Panc1 (cell line): ENCODE measurements around the gene ZBTB34. TPM values are rescaled to one million over a fixed set of nuclear protein-coding genes. Genes with fewer than 3 reads are reported as not detected.

Source experiments
- ATAC-seq: fragments of 200-7000 bp; cut with Tn5 transposase; 2 replicates; pipeline ENCODE4 v1.9.1; 2020; ENCODE audit warnings: mild to moderate bottlenecking, moderate library complexity
- BruUV-seq: library from RNA; stranded (reverse); fragments of 400-500 nt; replicated peaks from 2 replicates; lab custom pipeline; 2021; lab: Mats Ljungman, UMichigan
- CTCF ChIA-PET: fragments of 300-600 bp; sonication (Branson Sonifier 250); formaldehyde crosslinking; loops from one replicate; lab custom pipeline; 2022; ENCODE audit warnings: antibody characterized with exemption; lab: Charles Lee
- POLR2A ChIA-PET: fragments of 300-600 bp; sonication (Branson Sonifier 250); formaldehyde crosslinking; loops from one replicate; lab custom pipeline; 2022; ENCODE audit warnings: antibody characterized with exemption; lab: Charles Lee
- DNase-seq: peaks from one replicate; pipeline ENCODE4 v3.0.0-alpha.2; 2010; ENCODE audit warnings: low read depth, low spot score
- H3K27ac ChIP-seq: 2 replicates; pipeline ENCODE4 v1.5.1; 2011; ENCODE audit warnings: mild to moderate bottlenecking, low read length, inconsistent platforms
- H3K27me3 ChIP-seq: fragments of 200-500 bp; sonication (Bioruptor generic); 2 replicates; pipeline ENCODE4 v1.6.0; 2014; ENCODE audit warnings: low read length, inconsistent platforms; ENCODE audit not compliant: control insufficient read depth, insufficient read depth
- H3K36me3 ChIP-seq: fragments of 200-500 bp; sonication (Bioruptor generic); 2 replicates; pipeline ENCODE4 v1.5.1; 2014; ENCODE audit warnings: inconsistent platforms, mild to moderate bottlenecking, low read length, moderate library complexity; ENCODE audit not compliant: control insufficient read depth, insufficient read depth
- H3K4me1 ChIP-seq: 2 replicates; pipeline ENCODE4 v1.5.1; 2011; ENCODE audit warnings: inconsistent platforms, mild to moderate bottlenecking, low read length, moderate library complexity; ENCODE audit not compliant: control insufficient read depth, insufficient read depth
- H3K4me3 ChIP-seq, 2 experiments: 2 replicates each; pipeline ENCODE4 v1.5.1; 2011 to 2012; ENCODE audit warnings: low read depth in 2 of 2, low read length in 2 of 2, mild to moderate bottlenecking in 2 of 2, inconsistent platforms in 1 of 2, moderate library complexity in 1 of 2
- H3K9me3 ChIP-seq: fragments of 200-500 bp; sonication (Bioruptor generic); 2 replicates; pipeline ENCODE4 v1.5.1; 2014; ENCODE audit warnings: low read depth, mild to moderate bottlenecking, inconsistent platforms, low read length, moderate library complexity; ENCODE audit not compliant: control insufficient read depth, insufficient read depth
- POLR2AphosphoS5 ChIP-seq: IDR thresholded peaks from 2 replicates; pipeline ENCODE4 v1.6.1; 2012; ENCODE audit warnings: mild to moderate bottlenecking, low read depth, low read length, moderate library complexity
- REST ChIP-seq, 2 experiments: IDR thresholded peaks; 2 replicates each; pipeline ENCODE4 v1.6.1; 2011 to 2012; ENCODE audit warnings: low read depth in 2 of 2, control low read depth in 1 of 2, low read length in 1 of 2, mild to moderate bottlenecking in 1 of 2, moderate library complexity in 1 of 2; ENCODE audit not compliant: insufficient read depth in 1 of 2
- SIN3A ChIP-seq: IDR thresholded peaks from 2 replicates; pipeline ENCODE4 v1.6.1; 2012; ENCODE audit warnings: low read depth, mild to moderate bottlenecking, low read length, moderate library complexity, borderline replicate concordance; ENCODE audit not compliant: insufficient read depth
- TCF7L2 ChIP-seq: IDR thresholded peaks from 2 replicates; pipeline ENCODE4 v1.6.1; 2011; ENCODE audit warnings: mild to moderate bottlenecking, low read depth, low read length, inconsistent platforms
- in situ Hi-C: cut with HindIII; loops from 2 replicates; pipeline ENCODE4 v1.10.0; 2016; ENCODE audit warnings: low sequenced_read_pairs, low pct_unique_long_range_greater_than_20kb
- intact Hi-C: fragments of 100-400 bp; cut with micrococcal nuclease; formaldehyde crosslinking; loops from one replicate; pipeline ENCODE4 v1.10.0; 2022; ENCODE audit not compliant: unreplicated experiment
- total RNA-seq: library from RNA; stranded (reverse); gene quantifications from one replicate; pipeline ENCODE4 v1.2.1, GENCODE V29; 2021; ENCODE audit not compliant: unreplicated experiment
- TF ChIP-seq, protein P1 (sequence below): fragments of 450-650 bp; IDR thresholded peaks from 2 replicates; pipeline ENCODE4 v1.5.1; 2017; ENCODE audit warnings: mild to moderate bottlenecking

The ZBTB34 gene
- total RNA-seq, 1 experiment from 2014 or later: 5.5 TPM

GRCh38 chr9:126919193-126919592 lies 58.8 kb downstream of the ZBTB34 start:
- H3K4me1 ChIP-seq: peaks cover 4% of the 10 kb centered on the region; the same call in 1 of the 2 replicates
- H3K9me3 ChIP-seq: no peaks in the 10 kb centered on the region
- ATAC-seq (no peak), DNase-seq (no peak)
- intact Hi-C loops: no loop called here
- no peaks in the 10 kb centered on the region for H3K27me3 ChIP-seq
- ChIA-PET POLR2A (no interaction called here), CTCF (no interaction called here)
- TF ChIP-seq TCF7L2: no peak
- TF ChIP-seq, protein P1, sequence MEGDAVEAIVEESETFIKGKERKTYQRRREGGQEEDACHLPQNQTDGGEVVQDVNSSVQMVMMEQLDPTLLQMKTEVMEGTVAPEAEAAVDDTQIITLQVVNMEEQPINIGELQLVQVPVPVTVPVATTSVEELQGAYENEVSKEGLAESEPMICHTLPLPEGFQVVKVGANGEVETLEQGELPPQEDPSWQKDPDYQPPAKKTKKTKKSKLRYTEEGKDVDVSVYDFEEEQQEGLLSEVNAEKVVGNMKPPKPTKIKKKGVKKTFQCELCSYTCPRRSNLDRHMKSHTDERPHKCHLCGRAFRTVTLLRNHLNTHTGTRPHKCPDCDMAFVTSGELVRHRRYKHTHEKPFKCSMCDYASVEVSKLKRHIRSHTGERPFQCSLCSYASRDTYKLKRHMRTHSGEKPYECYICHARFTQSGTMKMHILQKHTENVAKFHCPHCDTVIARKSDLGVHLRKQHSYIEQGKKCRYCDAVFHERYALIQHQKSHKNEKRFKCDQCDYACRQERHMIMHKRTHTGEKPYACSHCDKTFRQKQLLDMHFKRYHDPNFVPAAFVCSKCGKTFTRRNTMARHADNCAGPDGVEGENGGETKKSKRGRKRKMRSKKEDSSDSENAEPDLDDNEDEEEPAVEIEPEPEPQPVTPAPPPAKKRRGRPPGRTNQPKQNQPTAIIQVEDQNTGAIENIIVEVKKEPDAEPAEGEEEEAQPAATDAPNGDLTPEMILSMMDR: no peak
- TF ChIP-seq SIN3A: no peak
- in situ Hi-C loops: no loop called here
- no peak overlapping the region for H3K4me3 ChIP-seq
- H3K27ac ChIP-seq: no peak overlapping the region
- no TSS peak for BruUV-seq
- H3K36me3 ChIP-seq: no peaks in the 10 kb centered on the region

DNA sequence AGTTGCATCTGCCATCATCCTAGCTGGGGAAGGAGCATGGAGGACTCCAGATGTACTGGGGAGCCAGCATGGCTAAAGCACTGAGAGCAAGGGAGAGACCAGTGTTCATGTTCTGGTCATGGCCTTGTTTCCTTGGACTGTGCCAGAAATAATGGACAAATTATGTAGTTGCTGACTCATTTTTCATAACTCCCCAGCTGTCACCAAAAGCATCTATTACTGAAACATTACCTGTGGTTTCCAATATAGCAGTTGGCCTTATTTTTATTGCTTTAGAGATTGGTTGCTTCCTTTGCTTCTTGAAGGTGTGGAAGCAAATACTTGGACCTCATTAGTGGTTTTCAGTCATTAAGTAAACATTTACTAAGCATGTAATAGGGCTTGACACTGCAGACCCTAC lies 65.4 kb downstream of the ZBTB34 start:
- no peaks in the 10 kb centered on the region for H3K36me3 ChIP-seq
- no peak for DNase-seq
- H3K4me1 ChIP-seq: no peaks in the 10 kb centered on the region
- CTCF ChIA-PET: no interaction called here
- TF ChIP-seq TCF7L2 (no peak), SIN3A (no peak), REST (IDR thresholded peaks at IDR 0.05; ENCODE audit: insufficient read depth in 1 of 2, low read depth in 2 of 2, low read length in 1 of 2) (no peak), POLR2AphosphoS5 (no peak)
- TF ChIP-seq, protein P1: no peak
- H3K4me3 ChIP-seq: no peak overlapping the region
- ATAC-seq: no peak
- no peaks in the 10 kb centered on the region for H3K9me3 ChIP-seq
- intact Hi-C loops: no loop called here
- H3K27ac ChIP-seq: no peak overlapping the region
- no peaks in the 10 kb centered on the region for H3K27me3 ChIP-seq
- POLR2A ChIA-PET: no interaction called here
- BruUV-seq: no TSS peak
- in situ Hi-C loops: no loop called here
